Measurements from ENCODE around the gene ABLIM3.

The ABLIM3 gene

DNA sequence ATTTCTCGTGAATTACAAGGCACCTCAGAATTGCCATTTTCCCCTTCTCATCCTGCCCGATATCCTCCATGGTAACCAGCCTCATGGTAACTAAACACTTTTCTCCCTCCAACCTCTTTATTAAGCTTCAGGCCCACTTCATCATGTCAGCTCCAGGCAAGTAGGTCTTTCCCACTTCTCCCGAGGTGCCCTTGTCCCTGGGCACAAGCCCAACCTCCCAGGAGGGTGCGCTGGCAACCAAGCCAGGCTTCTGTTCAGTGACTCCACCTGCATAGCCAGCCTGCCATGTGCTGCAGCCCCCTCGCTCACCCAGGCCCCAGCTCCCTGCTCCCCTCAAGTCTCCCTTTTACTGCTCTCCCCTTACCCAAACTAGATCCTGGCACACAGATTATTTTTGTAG, 83.0 kb downstream of the ABLIM3 start:
- TF ChIP-seq CTCF (IDR thresholded peaks at IDR 0.05; ENCODE audit: control extremely low read depth, extremely low read depth, low read depth, missing control alignments) = no peak
- ChIA-PET CTCF (interaction anchor here (1.3 to 3.0 kb wide), 2 partner anchors 8 to 69 kb away, joined by 4 to 10 read pairs; no protein-coding TSS in a partner anchor), POLR2A (no interaction called here)
- no peak for DNase-seq (ENCODE audit: extremely low spot score)

- no peak for DNase-seq (ENCODE audit: extremely low spot score)
- no peak for TF ChIP-seq CTCF (IDR thresholded peaks at IDR 0.05; ENCODE audit: control extremely low read depth, extremely low read depth, low read depth, missing control alignments)
- ChIA-PET CTCF (interaction anchor here (1.3 kb wide), 1 partner anchor 11 kb away, joined by 3 read pairs; no protein-coding TSS in a partner anchor), POLR2A (no interaction called here)
Measured at GRCh38 chr5:149227168-149227826, 86.0 kb downstream of the ABLIM3 start.

DNA sequence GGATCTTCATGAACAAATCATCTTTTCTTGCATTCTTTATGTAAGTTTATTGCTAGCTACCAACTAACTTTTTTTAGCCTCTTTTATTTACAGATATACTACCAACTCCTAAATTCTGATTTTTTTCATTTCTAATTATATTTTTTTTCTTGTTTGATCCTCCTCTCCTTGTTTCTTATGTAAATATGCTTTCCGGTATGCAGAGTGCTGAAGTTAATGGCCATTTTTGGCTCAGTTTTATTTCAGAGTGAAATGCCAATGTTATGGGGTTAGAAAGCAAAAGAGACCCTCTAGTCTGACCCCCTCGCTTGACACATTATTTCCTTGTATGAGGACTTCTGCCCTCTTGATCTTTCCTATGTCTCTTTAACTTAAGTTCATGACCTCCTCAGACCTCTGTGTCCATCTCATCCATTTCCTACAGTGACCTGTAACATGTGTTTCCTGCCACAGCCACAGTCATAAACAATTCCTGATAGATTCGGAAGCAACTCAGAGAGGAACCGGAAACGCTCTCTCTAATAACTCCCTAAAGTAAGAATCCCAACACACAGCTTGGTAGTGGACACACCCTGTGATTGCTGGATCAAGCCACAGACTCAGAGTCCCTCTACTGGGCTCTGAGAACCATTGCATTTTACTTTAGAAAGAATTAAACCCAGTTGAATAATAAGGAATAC, 87.5 kb downstream of the ABLIM3 start:
- ChIA-PET POLR2A (no interaction called here), CTCF (no interaction called here)
- DNase-seq (ENCODE audit: extremely low spot score) = no peak
- no peak for TF ChIP-seq CTCF (IDR thresholded peaks at IDR 0.05; ENCODE audit: control extremely low read depth, extremely low read depth, low read depth, missing control alignments)

DNA sequence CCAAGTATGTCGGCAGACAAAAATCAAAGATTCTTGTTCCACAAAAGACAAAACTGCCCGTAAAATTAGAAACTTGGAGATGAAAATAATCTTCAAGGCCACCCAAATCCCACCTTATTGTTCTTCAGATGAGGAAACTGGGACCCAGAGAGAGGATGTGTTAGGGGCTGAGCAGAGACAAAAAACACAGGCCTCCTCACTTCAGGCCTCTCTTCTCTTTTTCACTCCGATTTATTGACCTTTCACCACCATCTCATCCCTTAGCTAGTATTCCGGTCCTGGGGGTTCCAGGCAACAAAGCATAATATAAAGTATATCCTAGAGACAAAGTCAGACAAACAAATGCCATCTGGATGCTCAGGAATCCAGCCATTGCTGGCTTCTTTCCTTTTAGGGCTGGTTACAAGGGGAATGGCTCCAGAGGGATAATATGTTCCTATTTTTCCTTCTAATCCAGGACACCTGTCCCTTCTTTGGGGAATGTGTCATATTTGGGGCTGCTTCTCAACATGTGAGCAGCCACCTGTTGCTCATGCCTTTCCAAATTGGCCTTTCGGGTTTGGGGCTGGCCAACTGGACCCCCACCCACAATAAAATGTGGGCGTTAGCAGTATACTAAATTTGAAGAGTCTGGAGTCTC, 88.1 kb downstream of the ABLIM3 start:
- POLR2A ChIA-PET = no interaction called here
- CTCF ChIA-PET = no interaction called here
- DNase-seq (ENCODE audit: extremely low spot score) = no peak
- TF ChIP-seq CTCF (IDR thresholded peaks at IDR 0.05; ENCODE audit: control extremely low read depth, extremely low read depth, low read depth, missing control alignments) = no peak

- ChIA-PET CTCF (no interaction called here), POLR2A (no interaction called here)
- no peak for TF ChIP-seq CTCF (IDR thresholded peaks at IDR 0.05; ENCODE audit: control extremely low read depth, extremely low read depth, low read depth, missing control alignments)
- no peak for DNase-seq (ENCODE audit: extremely low spot score)
Measured at GRCh38 chr5:149235841-149236240, 94.5 kb downstream of the ABLIM3 start.

DNA sequence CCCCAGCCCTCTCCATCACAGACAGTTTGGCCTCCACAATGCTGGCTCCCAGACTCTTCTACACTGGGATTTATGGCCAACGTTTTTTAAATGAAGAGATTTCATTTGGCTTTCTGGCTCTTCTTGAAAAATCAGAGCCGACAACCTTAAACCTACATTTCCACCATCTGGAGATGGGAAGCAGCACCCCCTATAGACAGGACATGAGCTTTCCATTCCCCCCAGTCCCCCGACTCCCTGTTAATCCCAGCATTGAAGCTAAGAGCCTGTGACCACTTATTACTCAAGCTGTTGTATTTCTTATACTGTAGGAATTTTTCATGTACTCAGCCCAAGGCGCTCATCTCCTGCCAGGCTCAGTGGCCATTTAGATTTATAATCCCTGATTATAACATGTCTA, 96.4 kb downstream of the ABLIM3 start:
- TF ChIP-seq CTCF (IDR thresholded peaks at IDR 0.05; ENCODE audit: control extremely low read depth, extremely low read depth, low read depth, missing control alignments) = no peak
- CTCF ChIA-PET = interaction anchor here (1.5 kb wide), 1 partner anchor 11 kb away, joined by 4 read pairs; no protein-coding TSS in a partner anchor
- no peak for DNase-seq (ENCODE audit: extremely low spot score)

More for the DNA sequence above, 96.4 kb downstream of the ABLIM3 start:
- POLR2A ChIA-PET = no interaction called here

Measured in GM10248 (cell line).